ENCODE measurements around the gene WDTC1.

DNA sequence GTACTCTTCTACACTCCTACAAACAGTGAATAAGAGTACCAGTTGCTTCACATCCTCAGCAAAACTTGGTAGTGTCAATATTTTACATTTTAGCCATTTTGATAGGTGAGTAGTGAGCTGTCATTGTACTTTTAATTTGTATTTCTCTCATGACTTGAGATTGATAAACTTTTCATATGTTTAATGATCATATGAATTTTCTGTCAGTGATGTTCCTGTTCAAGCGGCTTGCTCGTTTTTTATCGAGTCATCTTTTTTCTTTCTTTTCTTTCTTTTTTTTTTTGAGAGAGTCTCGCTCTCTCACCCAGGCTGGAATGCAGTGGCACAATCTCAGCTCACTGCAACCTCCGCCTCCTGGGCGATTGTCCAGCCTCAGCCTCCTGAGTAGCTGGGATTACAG is 17.0 kb upstream of the WDTC1 start:
- TF ChIP-seq, protein P1, sequence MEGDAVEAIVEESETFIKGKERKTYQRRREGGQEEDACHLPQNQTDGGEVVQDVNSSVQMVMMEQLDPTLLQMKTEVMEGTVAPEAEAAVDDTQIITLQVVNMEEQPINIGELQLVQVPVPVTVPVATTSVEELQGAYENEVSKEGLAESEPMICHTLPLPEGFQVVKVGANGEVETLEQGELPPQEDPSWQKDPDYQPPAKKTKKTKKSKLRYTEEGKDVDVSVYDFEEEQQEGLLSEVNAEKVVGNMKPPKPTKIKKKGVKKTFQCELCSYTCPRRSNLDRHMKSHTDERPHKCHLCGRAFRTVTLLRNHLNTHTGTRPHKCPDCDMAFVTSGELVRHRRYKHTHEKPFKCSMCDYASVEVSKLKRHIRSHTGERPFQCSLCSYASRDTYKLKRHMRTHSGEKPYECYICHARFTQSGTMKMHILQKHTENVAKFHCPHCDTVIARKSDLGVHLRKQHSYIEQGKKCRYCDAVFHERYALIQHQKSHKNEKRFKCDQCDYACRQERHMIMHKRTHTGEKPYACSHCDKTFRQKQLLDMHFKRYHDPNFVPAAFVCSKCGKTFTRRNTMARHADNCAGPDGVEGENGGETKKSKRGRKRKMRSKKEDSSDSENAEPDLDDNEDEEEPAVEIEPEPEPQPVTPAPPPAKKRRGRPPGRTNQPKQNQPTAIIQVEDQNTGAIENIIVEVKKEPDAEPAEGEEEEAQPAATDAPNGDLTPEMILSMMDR (optimal IDR thresholded peaks at IDR 0.05 in 1 of 3, IDR thresholded peaks at IDR 0.05 in 1 of 3, conservative IDR thresholded peaks at IDR 0.05 in 1 of 3; ENCODE audit: extremely low read depth in 1 of 3, insufficient read depth in 2 of 3, low read length in 3 of 3), result no peak
- no peak for TF ChIP-seq EZH2 (IDR thresholded peaks at IDR 0.05; ENCODE audit: low read length)
